Measurements from ENCODE around the gene TMEM229B. TPM values are rescaled to one million over a fixed set of nuclear protein-coding genes. Genes with fewer than 3 reads are reported as not detected.
"Not testable (repeated sequence)": the region's sequence is repeated elsewhere in the genome, so short reads cannot be mapped to it uniquely, and the experiment has no call there.

The TMEM229B gene
- total RNA-seq, 1 experiment from 2014 or later: 1.6 TPM

DNA sequence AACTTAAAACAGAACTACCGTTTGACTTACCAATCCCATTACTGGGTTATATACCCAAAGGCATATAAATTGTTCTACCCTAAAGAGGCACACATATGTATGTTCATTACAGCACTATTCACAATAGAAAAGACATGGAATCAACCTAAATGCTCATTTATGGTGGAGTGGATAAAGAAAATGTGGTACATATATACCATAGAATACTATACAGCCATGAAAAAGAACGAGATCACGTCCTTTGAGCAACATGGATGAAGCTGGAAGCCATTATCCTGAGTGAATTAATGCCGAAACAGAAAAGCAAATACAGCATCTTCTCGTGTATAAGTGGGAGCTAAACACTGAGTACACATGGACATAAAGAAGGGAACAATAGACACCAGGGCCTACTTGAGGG, 31.8 kb downstream of the TMEM229B start:
- no TSS peak for BruUV-seq (replicated peaks)
- H3K36me3 ChIP-seq (ENCODE audit: low read depth): no peaks in the 10 kb centered on the region
- ChIA-PET CTCF (no interaction called here), POLR2A (ENCODE audit: unreplicated experiment) (no interaction called here)
- no peak overlapping the region for H2AFZ ChIP-seq
- H3K9me2 ChIP-seq (ENCODE audit: insufficient read depth): no peaks in the 10 kb centered on the region
- no peak overlapping the region for H3K27ac ChIP-seq
- H3K4me2 ChIP-seq: no peak overlapping the region
- no peaks in the 10 kb centered on the region for H3K79me2 ChIP-seq (ENCODE audit: low read depth)
- H3K27me3 ChIP-seq (ENCODE audit: insufficient read depth, low read depth): no peaks in the 10 kb centered on the region
- no peak overlapping the region for H3K4me3 ChIP-seq
- no peaks in the 10 kb centered on the region for H4K20me1 ChIP-seq (ENCODE audit: insufficient read depth)
- no peak for DNase-seq
- H3K9me3 ChIP-seq (ENCODE audit: insufficient read depth, low read depth): no peaks in the 10 kb centered on the region
- intact Hi-C loops (cut with micrococcal nuclease; ENCODE audit: unreplicated experiment): no loop called here
- H3F3A ChIP-seq (ENCODE audit: insufficient read depth, low read depth): peaks cover 8% of the 10 kb centered on the region
- H3K4me1 ChIP-seq (replicated peaks; ENCODE audit: insufficient read depth): peaks cover 10% of the 10 kb centered on the region
- TF ChIP-seq, protein P1, sequence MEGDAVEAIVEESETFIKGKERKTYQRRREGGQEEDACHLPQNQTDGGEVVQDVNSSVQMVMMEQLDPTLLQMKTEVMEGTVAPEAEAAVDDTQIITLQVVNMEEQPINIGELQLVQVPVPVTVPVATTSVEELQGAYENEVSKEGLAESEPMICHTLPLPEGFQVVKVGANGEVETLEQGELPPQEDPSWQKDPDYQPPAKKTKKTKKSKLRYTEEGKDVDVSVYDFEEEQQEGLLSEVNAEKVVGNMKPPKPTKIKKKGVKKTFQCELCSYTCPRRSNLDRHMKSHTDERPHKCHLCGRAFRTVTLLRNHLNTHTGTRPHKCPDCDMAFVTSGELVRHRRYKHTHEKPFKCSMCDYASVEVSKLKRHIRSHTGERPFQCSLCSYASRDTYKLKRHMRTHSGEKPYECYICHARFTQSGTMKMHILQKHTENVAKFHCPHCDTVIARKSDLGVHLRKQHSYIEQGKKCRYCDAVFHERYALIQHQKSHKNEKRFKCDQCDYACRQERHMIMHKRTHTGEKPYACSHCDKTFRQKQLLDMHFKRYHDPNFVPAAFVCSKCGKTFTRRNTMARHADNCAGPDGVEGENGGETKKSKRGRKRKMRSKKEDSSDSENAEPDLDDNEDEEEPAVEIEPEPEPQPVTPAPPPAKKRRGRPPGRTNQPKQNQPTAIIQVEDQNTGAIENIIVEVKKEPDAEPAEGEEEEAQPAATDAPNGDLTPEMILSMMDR (conservative IDR thresholded peaks at IDR 0.05): no peak

DNA sequence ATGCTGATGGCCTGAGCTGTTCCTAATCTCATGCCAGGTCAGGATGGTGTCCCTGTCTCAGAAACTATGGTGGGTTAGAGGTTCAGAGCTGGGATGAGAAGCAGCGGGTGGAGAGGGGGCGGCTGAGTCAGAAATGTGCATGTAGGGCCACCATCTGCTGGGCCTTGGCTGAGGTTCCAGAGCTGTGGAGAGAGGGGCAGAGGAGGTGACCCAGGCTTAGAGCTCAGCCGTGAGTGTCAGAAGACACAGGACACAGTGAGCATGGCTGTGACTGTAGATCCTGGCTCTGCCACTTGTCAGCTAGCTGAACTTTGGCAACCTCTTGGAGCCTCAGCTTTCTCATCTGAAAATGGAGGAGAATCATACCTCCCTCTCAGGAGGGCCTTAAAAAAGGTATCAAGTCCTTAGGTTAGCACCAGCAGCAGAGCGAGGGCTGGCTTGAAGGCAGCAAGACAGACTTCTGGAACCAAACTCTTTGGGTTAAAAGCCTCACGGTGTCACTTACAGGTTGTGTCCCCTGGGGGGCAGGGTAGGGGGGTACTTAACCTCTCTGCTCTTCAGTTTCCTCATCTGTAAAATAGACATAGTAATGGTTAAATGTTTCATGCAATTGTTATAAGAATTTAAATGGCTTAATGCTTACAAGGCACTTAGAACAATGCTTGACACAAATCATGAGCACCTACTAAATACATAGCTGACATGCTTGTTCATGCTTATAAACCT, 34.8 kb downstream of the TMEM229B start:
- TF ChIP-seq, protein P1 (conservative IDR thresholded peaks at IDR 0.05): no peak
- TF ChIP-seq EZH2 (IDR thresholded peaks at IDR 0.05; ENCODE audit: low read depth): no peak
- no TSS peak for BruUV-seq (replicated peaks)
- H3K4me1 ChIP-seq (replicated peaks; ENCODE audit: insufficient read depth): no peaks in the 10 kb centered on the region
- H3K4me2 ChIP-seq: no peak overlapping the region
- no peak for DNase-seq
- H3K36me3 ChIP-seq (ENCODE audit: low read depth): no peaks in the 10 kb centered on the region
- no peak overlapping the region for H2AFZ ChIP-seq
- POLR2A ChIA-PET (ENCODE audit: unreplicated experiment): no interaction called here
- intact Hi-C loops (cut with micrococcal nuclease; ENCODE audit: unreplicated experiment): no loop called here
- no peak overlapping the region for H3K4me3 ChIP-seq
- CTCF ChIA-PET: no interaction called here
- H3F3A ChIP-seq (ENCODE audit: insufficient read depth, low read depth): no peaks in the 10 kb centered on the region; the same call in 1 of the 2 replicates
- no peaks in the 10 kb centered on the region for H3K9me2 ChIP-seq (ENCODE audit: insufficient read depth)
- no peak overlapping the region for H3K27ac ChIP-seq
- H3K9me3 ChIP-seq (ENCODE audit: insufficient read depth, low read depth): no peaks in the 10 kb centered on the region
- H3K27me3 ChIP-seq (ENCODE audit: insufficient read depth, low read depth): no peaks in the 10 kb centered on the region
- no peaks in the 10 kb centered on the region for H3K79me2 ChIP-seq (ENCODE audit: low read depth)
- no peaks in the 10 kb centered on the region for H4K20me1 ChIP-seq (ENCODE audit: insufficient read depth)

DNA sequence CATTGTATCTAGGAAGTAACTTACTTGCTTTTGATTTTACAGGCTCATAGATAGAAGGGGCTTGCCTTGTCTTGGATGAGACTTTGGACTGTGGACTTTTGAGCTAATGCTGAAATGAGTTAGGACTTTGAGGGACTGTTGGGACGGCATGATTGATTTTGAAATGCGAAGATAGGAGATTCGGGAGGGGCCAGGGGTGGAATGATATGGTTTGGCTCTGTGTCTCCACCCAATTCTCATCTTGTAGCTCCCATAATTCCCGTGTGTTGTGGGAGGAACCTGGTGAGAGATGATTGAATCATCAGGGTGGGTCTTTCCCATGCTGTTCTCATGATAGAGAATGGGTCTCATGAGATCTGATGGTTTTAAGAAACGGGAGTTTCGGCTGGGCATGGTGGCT, 36.9 kb downstream of the TMEM229B start:
- intact Hi-C loops (cut with micrococcal nuclease; ENCODE audit: unreplicated experiment); H3K4me1 ChIP-seq (replicated peaks; ENCODE audit: insufficient read depth); H2AFZ ChIP-seq; H3F3A ChIP-seq (ENCODE audit: insufficient read depth, low read depth); H3K9me2 ChIP-seq (ENCODE audit: insufficient read depth); H3K27me3 ChIP-seq (ENCODE audit: insufficient read depth, low read depth); H3K79me2 ChIP-seq (ENCODE audit: low read depth); H3K36me3 ChIP-seq (ENCODE audit: low read depth); DNase-seq; H3K27ac ChIP-seq; H3K4me3 ChIP-seq; H4K20me1 ChIP-seq (ENCODE audit: insufficient read depth); H3K4me2 ChIP-seq; BruUV-seq (replicated peaks); H3K9me3 ChIP-seq (ENCODE audit: insufficient read depth, low read depth): not testable (repeated sequence)
- POLR2A ChIA-PET (ENCODE audit: unreplicated experiment): interaction anchor here (0.6 kb wide), 1 partner anchor 536 kb away, joined by 9 read pairs; no protein-coding TSS in a partner anchor
- CTCF ChIA-PET: interaction anchor here (0.6 kb wide), 1 partner anchor 53 kb away, joined by 3 read pairs; no protein-coding TSS in a partner anchor

DNA sequence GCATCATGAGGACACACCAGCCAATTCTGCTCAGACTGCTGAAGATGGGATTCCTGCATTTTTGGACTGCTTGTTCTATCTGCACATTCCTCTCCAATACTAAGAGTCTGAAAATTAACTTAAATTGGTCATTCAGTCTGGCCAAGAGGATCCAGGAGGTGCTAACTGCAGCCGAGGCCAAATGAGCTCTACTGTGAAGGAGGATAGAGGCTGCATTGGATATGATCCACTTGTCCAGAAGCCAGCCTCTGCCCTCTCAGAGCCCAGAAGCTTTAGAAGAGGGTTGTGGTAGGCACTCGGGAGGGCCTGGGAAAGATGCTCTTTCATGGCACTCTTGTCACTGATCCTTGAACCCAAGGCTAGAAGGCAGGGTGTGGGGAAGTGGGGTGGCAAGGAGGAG, 39.4 kb downstream of the TMEM229B start:
- Histone ChIP-seq H2AFZ (no peak overlapping the region), H3K4me1 (replicated peaks; ENCODE audit: insufficient read depth) (peaks cover 8% of the 10 kb centered on the region; the same call in 1 of the 2 replicates), H3K4me2 (no peak overlapping the region), H3K27ac (no peak overlapping the region), H3K36me3 (ENCODE audit: low read depth) (no peaks in the 10 kb centered on the region), H3F3A (ENCODE audit: insufficient read depth, low read depth) (no peaks in the 10 kb centered on the region), H3K9me2 (ENCODE audit: insufficient read depth) (no peaks in the 10 kb centered on the region), H4K20me1 (ENCODE audit: insufficient read depth) (no peaks in the 10 kb centered on the region), H3K9me3 (ENCODE audit: insufficient read depth, low read depth) (no peaks in the 10 kb centered on the region), H3K79me2 (ENCODE audit: low read depth) (no peaks in the 10 kb centered on the region), H3K27me3 (ENCODE audit: insufficient read depth, low read depth) (no peaks in the 10 kb centered on the region), H3K4me3 (no peak overlapping the region)
- no TSS peak for BruUV-seq (replicated peaks)
- ChIA-PET POLR2A (ENCODE audit: unreplicated experiment) (no interaction called here), CTCF (no interaction called here)
- TF ChIP-seq, protein P1 (conservative IDR thresholded peaks at IDR 0.05): no peak
- no peak for TF ChIP-seq EZH2 (IDR thresholded peaks at IDR 0.05; ENCODE audit: low read depth)
- intact Hi-C loops (cut with micrococcal nuclease; ENCODE audit: unreplicated experiment): no loop called here
- no peak for DNase-seq
